HG02798 (cell line): Measurements from ENCODE around the gene RBPJ.
A peak's percentile ranks its signal among the peaks of the same experiment; 100 is the strongest.
"Not testable (repeated sequence)": the region's sequence is repeated elsewhere in the genome, so short reads cannot be mapped to it uniquely, and the experiment has no call there.

ENCODE experiments used
- ATAC-seq: cut with Tn5 transposase; IDR thresholded peaks from one replicate; pipeline ENCODE4 v1.9.1; 2021; ENCODE audit warnings: mild to moderate bottlenecking; ENCODE audit not compliant: unreplicated experiment, poor library complexity

The RBPJ gene

GRCh38 chr4:26300314-26301307, 20.2 kb upstream of the RBPJ start:
- ATAC-seq = no peak

GRCh38 chr4:26302031-26302899, 18.5 kb upstream of the RBPJ start:
- ATAC-seq = no peak

- ATAC-seq = no peak
These were observed 17.8 kb upstream of the RBPJ start for GRCh38 chr4:26303008-26303407.

- no peak for ATAC-seq
These were observed 13.6 kb upstream of the RBPJ start for GRCh38 chr4:26307037-26307800.

- no peak for ATAC-seq
These were observed 12.2 kb upstream of the RBPJ start for GRCh38 chr4:26308568-26308967.

GRCh38 chr4:26310264-26310663, 10.6 kb upstream of the RBPJ start:
- ATAC-seq = no peak

- ATAC-seq = no peak
These were observed 9.2 kb upstream of the RBPJ start for GRCh38 chr4:26311633-26312032.

- ATAC-seq = not testable (repeated sequence)
These were observed 5.4 kb upstream of the RBPJ start for GRCh38 chr4:26315316-26315932.

GRCh38 chr4:26317766-26318165, 3.0 kb upstream of the RBPJ start:
- ATAC-seq = no peak

GRCh38 chr4:26319467-26319948, 1.3 kb upstream of the RBPJ start:
- ATAC-seq = peak; percentile 74

GRCh38 chr4:26319949-26320537, 771 bp upstream of the RBPJ start:
- ATAC-seq = peak; percentile 14

- no peak for ATAC-seq
These were observed 783 bp downstream of the RBPJ start for GRCh38 chr4:26321373-26322221.

- ATAC-seq = no peak
These were observed 1.5 kb downstream of the RBPJ start for GRCh38 chr4:26322346-26322745.

GRCh38 chr4:26323821-26324220, 3.0 kb downstream of the RBPJ start:
- no peak for ATAC-seq

- ATAC-seq = no peak
These were observed 4.4 kb downstream of the RBPJ start for GRCh38 chr4:26325191-26325590.

- ATAC-seq = no peak
These were observed 6.0 kb downstream of the RBPJ start for GRCh38 chr4:26326791-26327190.

- peak; percentile 76 for ATAC-seq
These were observed 9.5 kb downstream of the RBPJ start for GRCh38 chr4:26330186-26330787.

- ATAC-seq = no peak
These were observed 10.1 kb downstream of the RBPJ start for GRCh38 chr4:26330946-26331345.
